Fibroblast of skin of abdomen (primary cell): ENCODE measurements around the gene GAB2.
"Not testable (repeated sequence)": the region's sequence is repeated elsewhere in the genome, so short reads cannot be mapped to it uniquely, and the experiment has no call there.

Experiments
- DNase-seq: peaks from one replicate; pipeline ENCODE4 v3.0.0-alpha.2; 2013

GAB2 gene

GRCh38 chr11:78364128-78364751 lies 53.4 kb downstream of the GAB2 start:
- DNase-seq, result no peak

- no peak for DNase-seq
Observed at GRCh38 chr11:78363024-78363619, 54.5 kb downstream of the GAB2 start.

- no peak for DNase-seq
Observed at GRCh38 chr11:78361228-78361627, 56.4 kb downstream of the GAB2 start.

GRCh38 chr11:78359921-78360320 lies 57.7 kb downstream of the GAB2 start:
- no peak for DNase-seq

GRCh38 chr11:78357924-78358323 lies 59.7 kb downstream of the GAB2 start:
- not testable (repeated sequence) for DNase-seq

- not testable (repeated sequence) for DNase-seq
Observed at GRCh38 chr11:78357425-78357824, 60.2 kb downstream of the GAB2 start.

- DNase-seq, result not testable (repeated sequence)
Observed at GRCh38 chr11:78355742-78356141, 61.9 kb downstream of the GAB2 start.

- DNase-seq, result no peak
Observed at GRCh38 chr11:78355309-78355705, 62.3 kb downstream of the GAB2 start.

- peak; percentile 81 for DNase-seq
Observed at GRCh38 chr11:78354408-78355308, 63.0 kb downstream of the GAB2 start.

- no peak for DNase-seq
Observed at GRCh38 chr11:78351979-78352841, 65.4 kb downstream of the GAB2 start.

- no peak for DNase-seq
Observed at GRCh38 chr11:78351193-78351592, 66.4 kb downstream of the GAB2 start.

- peak; percentile 60 for DNase-seq
Observed at GRCh38 chr11:78350646-78351165, 66.9 kb downstream of the GAB2 start.

GRCh38 chr11:78350091-78350645 lies 67.5 kb downstream of the GAB2 start:
- peak; percentile 36 for DNase-seq

GRCh38 chr11:78349624-78350023 lies 68.0 kb downstream of the GAB2 start:
- DNase-seq, result no peak

GRCh38 chr11:78349114-78349513 lies 68.5 kb downstream of the GAB2 start:
- DNase-seq, result no peak

GRCh38 chr11:78347956-78348355 lies 69.7 kb downstream of the GAB2 start:
- no peak for DNase-seq

GRCh38 chr11:78346799-78347198 lies 70.8 kb downstream of the GAB2 start:
- DNase-seq, result no peak

GRCh38 chr11:78345450-78345849 lies 72.2 kb downstream of the GAB2 start:
- DNase-seq, result no peak

- DNase-seq, result no peak
Observed at GRCh38 chr11:78344676-78345075, 72.9 kb downstream of the GAB2 start.

- DNase-seq, result no peak
Observed at GRCh38 chr11:78344094-78344493, 73.5 kb downstream of the GAB2 start.

GRCh38 chr11:78343303-78343702 lies 74.3 kb downstream of the GAB2 start:
- DNase-seq, result no peak

- DNase-seq, result no peak
Observed at GRCh38 chr11:78341841-78342240, 75.8 kb downstream of the GAB2 start.
